GM21423 (cell line): Measurements from ENCODE around the gene TSPAN4.

ENCODE experiments used
- ATAC-seq: cut with Tn5 transposase; IDR thresholded peaks from one replicate; pipeline ENCODE4 v1.9.1; 2021; ENCODE audit warnings: mild to moderate bottlenecking, moderate library complexity; ENCODE audit not compliant: unreplicated experiment

TSPAN4 gene

GRCh38 chr11:803770-804598 lies 38.7 kb upstream of the TSPAN4 start:
- no peak for ATAC-seq

- no peak for ATAC-seq
Observed at GRCh38 chr11:804599-804964, 38.1 kb upstream of the TSPAN4 start.

GRCh38 chr11:808427-809286 lies 34.0 kb upstream of the TSPAN4 start:
- ATAC-seq = no peak

GRCh38 chr11:809287-810039 lies 33.2 kb upstream of the TSPAN4 start, which contains the start of gene RPLP2:
RPLP2 (plus strand) TSS chr11:809967; CDS start chr11:810235, 268 bp downstream.
- peak; percentile 71 for ATAC-seq

- peak; percentile 5 for ATAC-seq
Observed at GRCh38 chr11:810040-810567, 32.5 kb upstream of the TSPAN4 start.

- no peak for ATAC-seq
Observed at GRCh38 chr11:811446-812245, 31.0 kb upstream of the TSPAN4 start.

- no peak for ATAC-seq
Observed at GRCh38 chr11:812390-812789, 30.3 kb upstream of the TSPAN4 start.

GRCh38 chr11:813072-813455 lies 29.6 kb upstream of the TSPAN4 start:
- ATAC-seq = no peak

- no peak for ATAC-seq
Observed at GRCh38 chr11:813456-814096, 29.1 kb upstream of the TSPAN4 start.

GRCh38 chr11:815675-816432 lies 26.8 kb upstream of the TSPAN4 start:
- no peak for ATAC-seq

- no peak for ATAC-seq
Observed at GRCh38 chr11:816433-816779, 26.2 kb upstream of the TSPAN4 start.

GRCh38 chr11:818396-819128 lies 24.1 kb upstream of the TSPAN4 start, which contains the start of gene PNPLA2:
PNPLA2 (plus strand) TSS chr11:818914; CDS start chr11:819719, 805 bp downstream.
- ATAC-seq = no peak

- ATAC-seq = peak; percentile 68
Observed at GRCh38 chr11:819129-819931, 23.3 kb upstream of the TSPAN4 start.

GRCh38 chr11:819943-820649 lies 22.6 kb upstream of the TSPAN4 start:
- peak; percentile 51 for ATAC-seq

- ATAC-seq = no peak
Observed at GRCh38 chr11:820655-821511, 21.8 kb upstream of the TSPAN4 start.
